HEK293 (cell line): ENCODE results near the gene OTC.

Experiments
- ZBTB1 ChIP-seq: fragments of 450-650 bp; formaldehyde crosslinking; IDR thresholded peaks from 2 replicates; pipeline ENCODE4 v1.5.1; 2016; ENCODE audit warnings: missing biosample characterization, missing genetic modification characterization
- ZNF274 ChIP-seq, 2 experiments: fragments of 200-500 bp in 1 of 2; fragments of 450-650 bp in 1 of 2; sonication (Bioruptor generic) in 1 of 2; formaldehyde crosslinking in 1 of 2; IDR thresholded peaks; 2 replicates each; pipeline versions ENCODE4 v1.5.1 to v1.6.1; 2014 to 2016; ENCODE audit warnings: borderline replicate concordance in 1 of 2, inconsistent platforms in 1 of 2, low read length in 1 of 2, missing biosample characterization in 1 of 2, missing genetic modification characterization in 1 of 2

- TF ChIP-seq ZBTB1 (tag by site-specific recombination) (no peak), ZNF274 (IDR thresholded peaks at IDR 0.05; ENCODE audit: low read length) (no peak), ZNF274 (tag by site-specific recombination; IDR thresholded peaks at IDR 0.05; ENCODE audit: borderline replicate concordance) (no peak)
Observed at GRCh38 chrX:38363046-38363445, 10.6 kb downstream of the OTC start.
